NCI-H2081 treated with DMSO at 0.1 percent for 48 hours (cell line): ENCODE results near the gene DENND5A.
"Not testable (repeated sequence)": the region's sequence is repeated elsewhere in the genome, so short reads cannot be mapped to it uniquely, and the experiment has no call there.

Experiments used
- DNase-seq: peaks from one replicate; lab custom pipeline; 2025; lab: John Stamatoyannopoulos, UW

Gene DENND5A

DNA sequence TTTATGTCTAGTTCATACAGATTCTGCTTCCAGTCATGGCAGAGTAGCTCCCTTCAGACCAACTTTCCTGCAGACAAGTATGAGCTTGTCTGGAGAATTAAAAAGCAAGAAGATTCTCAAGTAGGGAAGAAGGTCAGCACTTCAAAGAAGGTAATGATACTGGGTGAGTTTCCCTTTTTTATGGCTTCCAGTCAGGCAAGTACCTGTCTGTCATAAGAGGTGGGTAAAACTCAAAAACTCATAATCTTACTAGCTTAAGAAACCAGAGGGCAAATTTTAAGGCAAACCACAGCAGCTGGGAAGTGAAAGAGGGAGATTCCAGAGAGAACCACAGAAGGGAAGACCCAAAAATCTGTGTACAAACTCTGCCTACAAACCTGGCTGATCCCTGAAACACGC, 54.2 kb downstream of the DENND5A start:
- no peak for DNase-seq

GRCh38 chr11:9210224-9210921, 54.8 kb downstream of the DENND5A start:
- DNase-seq, result no peak

GRCh38 chr11:9209604-9210003, 55.5 kb downstream of the DENND5A start:
- DNase-seq, result not testable (repeated sequence)

- DNase-seq, result no peak
These were observed 56.2 kb downstream of the DENND5A start for GRCh38 chr11:9208726-9209501.

- no peak for DNase-seq
These were observed 57.9 kb downstream of the DENND5A start for GRCh38 chr11:9207229-9207628.

GRCh38 chr11:9206496-9206895, 58.7 kb downstream of the DENND5A start:
- no peak for DNase-seq

- no peak for DNase-seq
These were observed 61.3 kb downstream of the DENND5A start for GRCh38 chr11:9203691-9204311.

- no peak for DNase-seq
These were observed 63.6 kb downstream of the DENND5A start for GRCh38 chr11:9201372-9202162.

DNA sequence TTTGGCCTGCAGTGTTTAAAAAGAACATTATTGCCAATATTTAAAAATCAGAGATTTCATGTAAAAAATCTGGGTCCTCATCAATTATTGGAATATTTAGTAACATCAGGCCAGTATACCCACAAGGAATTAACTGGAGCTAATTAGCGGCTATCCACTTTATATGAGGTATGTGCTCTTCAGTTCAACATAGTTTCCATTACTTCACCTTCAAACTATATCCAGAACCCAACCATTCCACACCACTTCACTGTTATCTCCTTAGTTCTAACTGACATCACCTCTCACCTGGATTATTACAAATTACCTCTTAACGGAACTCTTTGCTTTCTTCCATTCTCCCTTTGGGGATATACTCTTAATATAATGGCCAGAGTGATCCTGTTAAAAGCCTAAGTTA, 64.7 kb downstream of the DENND5A start:
- DNase-seq, result no peak

GRCh38 chr11:9193316-9193715, 71.8 kb downstream of the DENND5A start:
- DNase-seq, result no peak

GRCh38 chr11:9192561-9192960, 72.6 kb downstream of the DENND5A start:
- DNase-seq, result no peak

DNA sequence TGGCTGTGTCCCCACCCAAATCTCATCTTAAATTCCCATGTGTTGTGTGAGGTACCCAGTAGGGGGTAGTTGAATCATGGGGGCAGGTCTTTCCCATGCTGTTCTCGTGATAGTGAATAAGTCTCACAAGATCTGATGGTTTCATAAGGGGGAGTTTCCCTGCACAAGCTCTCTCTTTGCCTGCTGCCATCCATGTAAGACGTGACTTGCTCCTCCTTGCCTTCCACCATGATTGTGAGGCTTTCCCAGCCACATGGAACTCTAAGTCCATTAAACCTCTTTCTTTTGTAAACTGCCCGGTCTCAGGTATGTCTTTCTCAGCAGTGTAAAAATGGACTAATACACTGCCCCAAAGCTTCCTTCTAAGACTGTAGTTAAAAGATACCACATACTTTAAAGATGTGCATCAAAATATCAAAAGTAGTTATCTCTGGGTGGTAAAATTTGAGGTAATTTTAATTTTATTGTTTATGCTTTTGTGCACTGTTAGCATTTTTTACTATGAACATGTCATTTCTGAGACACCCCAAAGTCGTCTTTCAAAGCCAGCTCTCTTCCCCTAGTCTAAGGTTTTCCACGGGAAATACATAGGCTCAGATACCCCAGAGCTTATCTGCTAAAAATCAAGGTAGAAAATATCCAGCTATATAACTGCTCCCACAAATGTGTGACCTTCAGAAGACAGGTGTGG, 74.7 kb downstream of the DENND5A start:
- not testable (repeated sequence) for DNase-seq

GRCh38 chr11:9188860-9189259, 76.3 kb downstream of the DENND5A start:
- DNase-seq, result not testable (repeated sequence)

GRCh38 chr11:9187616-9188015, 77.5 kb downstream of the DENND5A start:
- DNase-seq, result no peak

- no peak for DNase-seq
These were observed 80.6 kb downstream of the DENND5A start for GRCh38 chr11:9184516-9184915.

GRCh38 chr11:9182180-9182871, 82.8 kb downstream of the DENND5A start:
- no peak for DNase-seq

GRCh38 chr11:9180784-9181183, 84.4 kb downstream of the DENND5A start:
- no peak for DNase-seq

DNA sequence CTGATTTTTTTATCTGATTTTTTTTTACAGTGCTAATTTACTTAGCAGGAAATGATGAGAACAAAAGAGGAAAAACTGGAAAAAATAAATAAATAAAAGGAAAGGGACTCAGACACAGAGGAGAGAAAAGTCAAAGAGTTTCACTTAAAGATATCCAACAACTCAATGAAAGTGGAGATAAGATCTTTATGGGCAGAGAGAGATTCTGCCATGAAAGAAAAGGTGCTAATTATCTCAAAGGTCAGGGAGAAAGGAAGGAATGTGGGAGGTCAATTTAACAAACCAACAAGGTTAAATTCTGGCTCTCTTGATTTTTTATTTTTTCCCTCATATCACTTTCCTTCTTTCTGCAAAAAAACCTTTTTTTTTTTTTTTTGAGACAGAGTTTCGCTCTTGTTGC, 86.0 kb downstream of the DENND5A start:
- no peak for DNase-seq

DNA sequence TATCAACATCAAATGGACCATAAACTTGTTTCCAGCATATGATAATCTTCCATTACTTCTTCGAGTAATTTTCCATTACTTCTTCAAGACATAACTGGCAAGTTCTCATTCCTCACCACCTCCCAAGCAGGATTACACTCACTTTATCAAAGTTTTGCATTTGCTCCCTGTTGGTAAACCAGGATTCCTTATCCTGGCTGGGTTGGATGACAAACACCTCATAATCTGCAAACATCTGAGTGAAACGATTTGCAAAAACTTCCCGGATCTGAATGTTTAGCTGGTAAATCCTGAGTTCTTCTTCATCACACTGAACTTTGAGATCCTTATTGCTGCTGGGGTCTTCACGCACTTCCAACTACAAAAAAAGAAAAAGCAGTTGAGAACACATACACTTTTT, 86.4 kb downstream of the DENND5A start:
- DNase-seq, result no peak

- no peak for DNase-seq
These were observed 87.6 kb downstream of the DENND5A start for GRCh38 chr11:9177438-9178091.

GRCh38 chr11:9176550-9176949, 88.6 kb downstream of the DENND5A start:
- no peak for DNase-seq
